A549 (cell line): ENCODE results near the gene TMEM14A. TPM values are rescaled to one million over a fixed set of nuclear protein-coding genes. Genes with fewer than 3 reads are reported as not detected.

ENCODE experiments used
- ATAC-seq, 2 experiments: fragments of 200-7000 bp in 1 of 2; fragments of >200 bp in 1 of 2; cut with Nextera tagmentation in 1 of 2; cut with Tn5 transposase in 1 of 2; 3 replicates each; pipeline versions ENCODE4 v1.8.0 to v1.9.1; 2018 to 2020; ENCODE audit warnings: mild to moderate bottlenecking in 1 of 2, moderate library complexity in 1 of 2
- CTCF ChIA-PET: fragments of 300-600 bp; sonication (Branson Sonifier 250); formaldehyde crosslinking; extraction: SDS; loops from one replicate; lab custom pipeline; 2021; ENCODE audit warnings: antibody characterized with exemption, inconsistent platforms; lab: Yijun Ruan, JAX
- POLR2A ChIA-PET: fragments of 350-600 bp; formaldehyde crosslinking; extraction: SDS; loops from one replicate; lab custom pipeline; 2021; ENCODE audit warnings: antibody characterized with exemption, inconsistent platforms; lab: Yijun Ruan, JAX
- DNase-seq, 2 experiments: peaks; one replicate each; pipeline versions ENCODE4 v3.0.0 to v3.0.0-alpha.2; 2011 to 2016; ENCODE audit warnings: low read depth in 1 of 2, low spot score in 1 of 2
- FAIRE-seq: peaks from 2 replicates; lab custom pipeline; 2011; peaks lifted over from hg19 to GRCh38; lab: Jason Lieb, UNC
- H3K27ac ChIP-seq, 2 experiments: fragments of >200 bp; sonication (Bioruptor Twin); formaldehyde crosslinking; 3 replicates each; pipeline ENCODE4 v1.5.1; 2016 to 2017
- H3K4me1 ChIP-seq: fragments of >200 bp; sonication (Bioruptor Twin); formaldehyde crosslinking; 3 replicates; pipeline ENCODE4 v1.6.1; 2016
- H3K4me2 ChIP-seq: fragments of >200 bp; sonication (Bioruptor Twin); formaldehyde crosslinking; 3 replicates; pipeline ENCODE4 v1.6.1; 2016
- H3K4me3 ChIP-seq: fragments of >200 bp; sonication (Bioruptor Twin); formaldehyde crosslinking; 3 replicates; pipeline ENCODE4 v1.5.1; 2016
- H3K9me3 ChIP-seq: fragments of >200 bp; sonication (Bioruptor Twin); formaldehyde crosslinking; 3 replicates; pipeline ENCODE4 v1.6.1; 2016
- BCL3 ChIP-seq: fragments of >200 bp; sonication (Bioruptor Twin); formaldehyde crosslinking; IDR thresholded peaks from 3 replicates; pipeline ENCODE4 v1.6.1; 2016
- CBX8 ChIP-seq: fragments of 200-600 bp; sonication (generic); IDR thresholded peaks from 2 replicates; pipeline ENCODE4 v1.6.1; 2016
- CEBPB ChIP-seq, 2 experiments: fragments of >200 bp in 1 of 2; sonication (Bioruptor Twin) in 1 of 2; formaldehyde crosslinking in 1 of 2; IDR thresholded peaks; 2 replicates each; pipeline ENCODE4 v1.6.1; 2012 to 2016
- EHMT2 ChIP-seq: fragments of 200-600 bp; sonication (generic); IDR thresholded peaks from 2 replicates; pipeline ENCODE4 v1.6.1; 2016; ENCODE audit warnings: antibody characterized with exemption, low read depth, mild to moderate bottlenecking, moderate library complexity
- EP300 ChIP-seq, 2 experiments: fragments of >200 bp; sonication (Bioruptor Twin); formaldehyde crosslinking; IDR thresholded peaks; 2 replicates in 1 of 2; 3 replicates in 1 of 2; pipeline ENCODE4 v1.6.1; 2016 to 2017
- ESRRA ChIP-seq: fragments of 150-350 bp; IDR thresholded peaks from 2 replicates; pipeline ENCODE4 v1.6.1; 2014; ENCODE audit warnings: mild to moderate bottlenecking, low read length, borderline replicate concordance
- FOXS1 ChIP-seq: fragments of 250-450 bp; sonication (Bioruptor Pico); IDR thresholded peaks from 2 replicates; pipeline ENCODE4 v1.5.0; 2020; ENCODE audit warnings: mild to moderate bottlenecking, moderate library complexity
- GATA3 ChIP-seq: IDR thresholded peaks from 2 replicates; pipeline ENCODE4 v1.6.1; 2012; ENCODE audit warnings: borderline replicate concordance
- HDAC2 ChIP-seq: fragments of 200-600 bp; sonication (generic); IDR thresholded peaks from 2 replicates; pipeline ENCODE4 v1.6.1; 2016
- HEYL ChIP-seq: fragments of 250-450 bp; sonication (Bioruptor Pico); IDR thresholded peaks from 2 replicates; pipeline ENCODE4 v1.8.0; 2021; ENCODE audit warnings: mild to moderate bottlenecking, moderate library complexity
- HMGXB4 ChIP-seq: fragments of 250-450 bp; sonication (Bioruptor Pico); IDR thresholded peaks from 2 replicates; pipeline ENCODE4 v1.5.0; 2021; ENCODE audit warnings: mild to moderate bottlenecking, moderate library complexity, borderline replicate concordance
- HOXA7 ChIP-seq: fragments of 250-450 bp; sonication (Bioruptor Pico); IDR thresholded peaks from 2 replicates; pipeline ENCODE4 v1.5.0; 2020; ENCODE audit warnings: mild to moderate bottlenecking, moderate library complexity
- HOXB5 ChIP-seq: fragments of 250-450 bp; sonication (Bioruptor Pico); IDR thresholded peaks from 2 replicates; pipeline ENCODE4 v1.5.0; 2020; ENCODE audit warnings: mild to moderate bottlenecking, moderate library complexity
- MAZ ChIP-seq: fragments of 150-350 bp; IDR thresholded peaks from 2 replicates; pipeline ENCODE4 v1.6.1; 2014; ENCODE audit warnings: antibody characterized with exemption, low read depth, low read length, borderline replicate concordance
- NFE2L2 ChIP-seq: fragments of 150-350 bp; conservative IDR thresholded peaks from 2 replicates; pipeline ENCODE4 v1.6.1; 2014; ENCODE audit warnings: low read length
- NPAS2 ChIP-seq: fragments of 250-450 bp; sonication (Bioruptor Pico); IDR thresholded peaks from 2 replicates; pipeline ENCODE4 v1.8.0; 2022; ENCODE audit warnings: mild to moderate bottlenecking, moderate library complexity, borderline replicate concordance
- PHF8 ChIP-seq: fragments of 200-600 bp; sonication (generic); IDR thresholded peaks from 2 replicates; pipeline ENCODE4 v1.6.1; 2016; ENCODE audit warnings: low read depth, mild to moderate bottlenecking, antibody characterized with exemption, moderate library complexity, borderline replicate concordance
- POLR2A ChIP-seq: IDR thresholded peaks from 2 replicates; pipeline ENCODE4 v1.6.1; 2012; ENCODE audit warnings: mild to moderate bottlenecking, low read length
- POLR2AphosphoS2 ChIP-seq: conservative IDR thresholded peaks from 2 replicates; pipeline ENCODE4 v1.6.1; 2012; ENCODE audit warnings: low read length, improper control_type of control experiment, inconsistent platforms
- RARB ChIP-seq: fragments of 250-450 bp; sonication (Bioruptor Pico); IDR thresholded peaks from 2 replicates; pipeline ENCODE4 v1.8.0; 2021; ENCODE audit warnings: mild to moderate bottlenecking, moderate library complexity
- SREBF2 ChIP-seq: fragments of 450-650 bp; IDR thresholded peaks from 2 replicates; pipeline ENCODE4 v1.6.1; 2014; ENCODE audit warnings: mild to moderate bottlenecking, moderate library complexity
- TP53 ChIP-seq: fragments of 250-450 bp; sonication (Bioruptor Pico); IDR thresholded peaks from 2 replicates; pipeline ENCODE4 v1.5.0; 2021; ENCODE audit warnings: mild to moderate bottlenecking, moderate library complexity
- ZNF302 ChIP-seq: fragments of 250-450 bp; sonication (Bioruptor Pico); IDR thresholded peaks from 2 replicates; pipeline ENCODE4 v1.9.0; 2021; ENCODE audit warnings: inconsistent platforms, mild to moderate bottlenecking, moderate library complexity
- WGBS: methylation state at CpG from one replicate; pipeline ENCODE4 v1.1.6; 2017; ENCODE audit errors: missing lambda C conversion rate; 5-methylcytosine and 5-hydroxymethylcytosine counted together
- polyA plus RNA-seq, 4 experiments: library from polyadenylated mRNA; depleted of rRNA in 3 of 4; stranded (reverse); fragments of >200 nt; fragmentation: RNase III in 1 of 4; extraction: RNeasy Plus Mini Kit Qiagen cat#74134 plus additional on column Dnase treatment in 1 of 4; gene quantifications; 2 replicates in 3 of 4; 3 replicates in 1 of 4; pipeline ENCODE4 v1.2.3, GENCODE V29; 2011 to 2017
- TF ChIP-seq, protein P1 (sequence below): fragments of 200-600 bp; sonication (generic); IDR thresholded peaks from 2 replicates; pipeline ENCODE4 v1.6.1; 2016; ENCODE audit warnings: antibody characterized with exemption, mild to moderate bottlenecking, moderate library complexity
- TF ChIP-seq, protein P2 (sequence below): fragments of 250-450 bp; sonication (Bioruptor Pico); IDR thresholded peaks from 2 replicates; pipeline ENCODE4 v1.5.0; 2020; ENCODE audit warnings: low read depth, mild to moderate bottlenecking, moderate library complexity
- TF ChIP-seq, protein P3 (sequence below): IDR thresholded peaks from 2 replicates; pipeline ENCODE4 v1.6.1; 2012; ENCODE audit warnings: low read depth, borderline replicate concordance

Gene TMEM14A
- polyA plus RNA-seq, 2 of the 4 experiments (the other 2 are of a cell fraction) = 53.4 to 63.8 TPM

GRCh38 chr6:52640916-52641315 is 30.0 kb upstream of the TMEM14A start (continued):
- no peak for TF ChIP-seq HEYL

GRCh38 chr6:52641388-52641787 is 29.5 kb upstream of the TMEM14A start:
- ATAC-seq = no peak
- no peak overlapping the region for H3K27ac ChIP-seq
- CTCF ChIA-PET = interaction anchor here (0.8 to 1.7 kb wide), 3 partner anchors 11 to 234 kb away, joined by 3 to 12 read pairs (median 6); no protein-coding TSS in a partner anchor
- no peak overlapping the region for H3K4me3 ChIP-seq
- no peak for DNase-seq
- H3K4me2 ChIP-seq = no peak overlapping the region
- POLR2A ChIA-PET = no interaction called here
- TF ChIP-seq POLR2A = no peak
- TF ChIP-seq, all 56 proteins: peak for 0
- no peaks in the 10 kb centered on the region for H3K4me1 ChIP-seq
- no peak for FAIRE-seq
- no peaks in the 10 kb centered on the region for H3K9me3 ChIP-seq

DNA sequence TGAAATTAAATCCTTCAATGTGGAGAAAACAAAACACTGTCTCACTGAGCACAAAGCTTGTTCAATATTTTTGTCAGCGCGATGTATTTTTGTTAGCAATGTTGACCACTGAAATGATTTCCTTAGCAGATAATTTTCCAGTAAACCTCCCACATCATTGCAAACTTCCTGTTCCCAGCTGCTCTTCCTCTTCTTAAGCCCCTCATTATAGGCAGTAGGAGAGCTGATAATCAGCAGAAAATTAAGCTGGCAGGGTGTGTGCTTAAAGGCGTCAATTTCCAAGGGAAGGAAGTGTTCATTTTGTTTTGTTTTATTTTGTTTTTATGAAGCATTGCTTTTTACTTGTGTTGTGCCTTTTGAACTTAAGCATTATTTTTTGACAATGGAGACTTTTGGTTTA is 29.1 kb upstream of the TMEM14A start:
- ChIA-PET POLR2A (no interaction called here), CTCF (interaction anchor here (0.6 to 1.7 kb wide), 4 partner anchors 10 to 234 kb away, joined by 3 to 12 read pairs (median 4); no protein-coding TSS in a partner anchor)
- FAIRE-seq = no peak
- Histone ChIP-seq H3K27ac (no peak overlapping the region), H3K4me3 (no peak overlapping the region), H3K4me1 (no peaks in the 10 kb centered on the region), H3K4me2 (no peak overlapping the region), H3K9me3 (no peaks in the 10 kb centered on the region)
- TF ChIP-seq, protein P1, sequence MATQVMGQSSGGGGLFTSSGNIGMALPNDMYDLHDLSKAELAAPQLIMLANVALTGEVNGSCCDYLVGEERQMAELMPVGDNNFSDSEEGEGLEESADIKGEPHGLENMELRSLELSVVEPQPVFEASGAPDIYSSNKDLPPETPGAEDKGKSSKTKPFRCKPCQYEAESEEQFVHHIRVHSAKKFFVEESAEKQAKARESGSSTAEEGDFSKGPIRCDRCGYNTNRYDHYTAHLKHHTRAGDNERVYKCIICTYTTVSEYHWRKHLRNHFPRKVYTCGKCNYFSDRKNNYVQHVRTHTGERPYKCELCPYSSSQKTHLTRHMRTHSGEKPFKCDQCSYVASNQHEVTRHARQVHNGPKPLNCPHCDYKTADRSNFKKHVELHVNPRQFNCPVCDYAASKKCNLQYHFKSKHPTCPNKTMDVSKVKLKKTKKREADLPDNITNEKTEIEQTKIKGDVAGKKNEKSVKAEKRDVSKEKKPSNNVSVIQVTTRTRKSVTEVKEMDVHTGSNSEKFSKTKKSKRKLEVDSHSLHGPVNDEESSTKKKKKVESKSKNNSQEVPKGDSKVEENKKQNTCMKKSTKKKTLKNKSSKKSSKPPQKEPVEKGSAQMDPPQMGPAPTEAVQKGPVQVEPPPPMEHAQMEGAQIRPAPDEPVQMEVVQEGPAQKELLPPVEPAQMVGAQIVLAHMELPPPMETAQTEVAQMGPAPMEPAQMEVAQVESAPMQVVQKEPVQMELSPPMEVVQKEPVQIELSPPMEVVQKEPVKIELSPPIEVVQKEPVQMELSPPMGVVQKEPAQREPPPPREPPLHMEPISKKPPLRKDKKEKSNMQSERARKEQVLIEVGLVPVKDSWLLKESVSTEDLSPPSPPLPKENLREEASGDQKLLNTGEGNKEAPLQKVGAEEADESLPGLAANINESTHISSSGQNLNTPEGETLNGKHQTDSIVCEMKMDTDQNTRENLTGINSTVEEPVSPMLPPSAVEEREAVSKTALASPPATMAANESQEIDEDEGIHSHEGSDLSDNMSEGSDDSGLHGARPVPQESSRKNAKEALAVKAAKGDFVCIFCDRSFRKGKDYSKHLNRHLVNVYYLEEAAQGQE = no peak
- TF ChIP-seq GATA3 = no peak
- no peak for TF ChIP-seq RARB (CRISPR knock-in tag)
- TF ChIP-seq EP300 (IDR thresholded peaks at IDR 0.05) = no peak
- TF ChIP-seq ZNF302 (CRISPR knock-in tag) = no peak
- TF ChIP-seq HMGXB4 (CRISPR knock-in tag) = no peak
- no peak for TF ChIP-seq EHMT2
- TF ChIP-seq BCL3 = no peak
- TF ChIP-seq CBX8 = no peak
- no peak for TF ChIP-seq FOXS1
- no peak for TF ChIP-seq HDAC2
- no peak for ATAC-seq
- 85% methylated on average over 3 of the region's 3 CpGs for WGBS
- no peak for DNase-seq

- CTCF ChIA-PET = interaction anchor here (0.6 to 1.7 kb wide), 3 partner anchors 10 to 225 kb away, joined by 3 to 12 read pairs (median 6); no protein-coding TSS in a partner anchor
- POLR2A ChIA-PET = no interaction called here
- Histone ChIP-seq H3K9me3 (no peaks in the 10 kb centered on the region), H3K4me3 (no peak overlapping the region), H3K27ac (no peak overlapping the region), H3K4me2 (no peak overlapping the region), H3K4me1 (no peaks in the 10 kb centered on the region)
- no peak for FAIRE-seq
- no peak for ATAC-seq
- no peak for DNase-seq
- WGBS = 76% methylated on average over 2 of the region's 2 CpGs
- TF ChIP-seq HOXB5 = no peak
- no peak for TF ChIP-seq HDAC2
- TF ChIP-seq, protein P2, sequence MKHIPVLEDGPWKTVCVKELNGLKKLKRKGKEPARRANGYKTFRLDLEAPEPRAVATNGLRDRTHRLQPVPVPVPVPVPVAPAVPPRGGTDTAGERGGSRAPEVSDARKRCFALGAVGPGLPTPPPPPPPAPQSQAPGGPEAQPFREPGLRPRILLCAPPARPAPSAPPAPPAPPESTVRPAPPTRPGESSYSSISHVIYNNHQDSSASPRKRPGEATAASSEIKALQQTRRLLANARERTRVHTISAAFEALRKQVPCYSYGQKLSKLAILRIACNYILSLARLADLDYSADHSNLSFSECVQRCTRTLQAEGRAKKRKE (CRISPR knock-in tag) = no peak
- no peak for TF ChIP-seq GATA3
- no peak for TF ChIP-seq ESRRA
- TF ChIP-seq MAZ = no peak
- no peak for TF ChIP-seq NPAS2
- no peak for TF ChIP-seq ZNF302 (CRISPR knock-in tag)
- TF ChIP-seq, protein P3, sequence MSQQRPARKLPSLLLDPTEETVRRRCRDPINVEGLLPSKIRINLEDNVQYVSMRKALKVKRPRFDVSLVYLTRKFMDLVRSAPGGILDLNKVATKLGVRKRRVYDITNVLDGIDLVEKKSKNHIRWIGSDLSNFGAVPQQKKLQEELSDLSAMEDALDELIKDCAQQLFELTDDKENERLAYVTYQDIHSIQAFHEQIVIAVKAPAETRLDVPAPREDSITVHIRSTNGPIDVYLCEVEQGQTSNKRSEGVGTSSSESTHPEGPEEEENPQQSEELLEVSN = no peak
- TF ChIP-seq FOXS1 = no peak
- TF ChIP-seq PHF8 = no peak
- TF ChIP-seq POLR2AphosphoS2 = no peak
- no peak for TF ChIP-seq CEBPB (IDR thresholded peaks at IDR 0.05)
- TF ChIP-seq NFE2L2 = no peak
- no peak for TF ChIP-seq TP53 (CRISPR knock-in tag)
- no peak for TF ChIP-seq SREBF2
- no peak for TF ChIP-seq HOXA7 (CRISPR knock-in tag)
Measured at GRCh38 chr6:52642368-52642767, 28.5 kb upstream of the TMEM14A start.
